Activated CD4-positive, alpha-beta T cell treated with anti-CD3 and anti-CD28 coated beads for 4 hours (primary cell): ENCODE results near the gene AK5.

Experiments
- DNase-seq, 2 donors: peaks; one replicate each; pipeline ENCODE4 v3.0.0-alpha.2; 2020

Gene AK5

GRCh38 chr1:77355010-77355409 lies 73.2 kb downstream of the AK5 start:
- DNase-seq, result no peak

GRCh38 chr1:77356136-77356535 lies 74.3 kb downstream of the AK5 start:
- no peak for DNase-seq

- DNase-seq, result no peak
Observed at GRCh38 chr1:77360256-77360655, 78.4 kb downstream of the AK5 start.

- no peak for DNase-seq
Observed at GRCh38 chr1:77361621-77362020, 79.8 kb downstream of the AK5 start.

- no peak for DNase-seq
Observed at GRCh38 chr1:77370161-77370560, 88.3 kb downstream of the AK5 start.

- DNase-seq, result no peak
Observed at GRCh38 chr1:77370583-77371306, 88.9 kb downstream of the AK5 start.

- DNase-seq, result no peak
Observed at GRCh38 chr1:77371396-77371795, 89.6 kb downstream of the AK5 start.

- no peak for DNase-seq
Observed at GRCh38 chr1:77373702-77374101, 91.9 kb downstream of the AK5 start.

GRCh38 chr1:77375541-77375940 lies 93.7 kb downstream of the AK5 start:
- no peak for DNase-seq

GRCh38 chr1:77375990-77376389 lies 94.2 kb downstream of the AK5 start:
- DNase-seq, result no peak

GRCh38 chr1:77378723-77379535 lies 97.1 kb downstream of the AK5 start:
- no peak for DNase-seq

- DNase-seq, result no peak
Observed at GRCh38 chr1:77382366-77382765, 100.5 kb downstream of the AK5 start.

- DNase-seq, result no peak
Observed at GRCh38 chr1:77383236-77383635, 101.4 kb downstream of the AK5 start.

GRCh38 chr1:77385551-77385950 lies 103.7 kb downstream of the AK5 start:
- no peak for DNase-seq

- no peak for DNase-seq
Observed at GRCh38 chr1:77386276-77386675, 104.5 kb downstream of the AK5 start.

- no peak for DNase-seq
Observed at GRCh38 chr1:77387553-77387952, 105.7 kb downstream of the AK5 start.

- DNase-seq, result no peak
Observed at GRCh38 chr1:77388661-77389060, 106.8 kb downstream of the AK5 start.

- no peak for DNase-seq
Observed at GRCh38 chr1:77392486-77392885, 110.7 kb downstream of the AK5 start.

GRCh38 chr1:77394166-77394565 lies 112.3 kb downstream of the AK5 start:
- DNase-seq, result no peak

- no peak for DNase-seq
Observed at GRCh38 chr1:77395051-77395450, 113.2 kb downstream of the AK5 start.

- DNase-seq, result no peak
Observed at GRCh38 chr1:77398152-77398551, 116.3 kb downstream of the AK5 start.

GRCh38 chr1:77399250-77400086 lies 117.6 kb downstream of the AK5 start:
- DNase-seq, result no peak

- no peak for DNase-seq
Observed at GRCh38 chr1:77400781-77401180, 119.0 kb downstream of the AK5 start.

- no peak for DNase-seq
Observed at GRCh38 chr1:77401384-77401783, 119.6 kb downstream of the AK5 start.
